Fibroblast of the conjunctiva (primary cell): Measurements from ENCODE around the gene SUSD2.
A peak's percentile ranks its signal among the peaks of the same experiment; 100 is the strongest.
"Not testable (repeated sequence)": the region's sequence is repeated elsewhere in the genome, so short reads cannot be mapped to it uniquely, and the experiment has no call there.

Experiments used
- DNase-seq: peaks from one replicate; pipeline ENCODE4 v3.0.0-alpha.2; 2010; ENCODE audit warnings: low read depth

SUSD2 gene

DNA sequence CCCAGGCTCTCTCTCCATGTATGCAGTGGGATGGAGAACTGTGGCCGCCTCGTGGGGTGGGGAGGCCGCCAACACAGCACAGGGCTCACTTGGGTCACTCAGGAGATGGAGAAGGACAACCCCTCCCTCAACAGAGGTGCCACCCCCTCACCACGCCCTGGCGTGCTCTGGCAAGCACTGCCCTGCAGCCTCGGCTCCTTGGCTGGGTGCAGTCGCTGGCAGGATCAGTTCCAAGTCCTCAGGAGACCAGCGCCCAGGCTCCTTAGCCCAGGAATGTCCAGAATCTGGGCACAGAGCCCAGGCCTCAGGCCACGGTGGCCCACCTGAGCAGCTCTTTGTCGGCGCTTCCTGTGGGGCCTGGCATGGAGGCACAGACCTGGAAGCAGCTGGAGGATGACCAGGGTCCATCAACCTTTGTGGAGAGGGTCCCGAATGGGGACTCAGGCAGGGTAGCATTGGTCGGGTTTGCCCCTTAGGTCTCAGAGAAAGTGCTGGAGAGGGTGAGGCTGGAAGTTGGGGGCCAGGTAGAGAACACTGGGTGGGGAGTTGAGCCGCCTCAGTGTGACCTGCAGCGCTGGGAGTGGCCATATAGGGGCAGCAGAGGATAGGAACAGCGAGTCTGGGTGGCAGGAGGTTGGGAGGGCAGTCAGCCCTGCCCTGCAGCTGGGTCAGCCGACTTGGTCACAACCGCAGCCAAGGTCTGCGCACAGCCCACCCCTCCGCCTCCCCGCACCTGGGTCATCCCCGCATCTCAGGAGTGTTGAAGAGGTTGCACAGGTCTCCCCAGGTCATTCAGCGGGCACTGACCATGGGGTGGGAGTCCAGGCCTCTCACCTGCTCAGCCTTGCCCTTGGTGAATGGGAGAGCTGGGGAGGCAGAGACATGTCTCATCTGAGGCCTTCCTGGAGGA lies 8.2 kb downstream of the SUSD2 start:
- DNase-seq = peak; percentile 52

DNA sequence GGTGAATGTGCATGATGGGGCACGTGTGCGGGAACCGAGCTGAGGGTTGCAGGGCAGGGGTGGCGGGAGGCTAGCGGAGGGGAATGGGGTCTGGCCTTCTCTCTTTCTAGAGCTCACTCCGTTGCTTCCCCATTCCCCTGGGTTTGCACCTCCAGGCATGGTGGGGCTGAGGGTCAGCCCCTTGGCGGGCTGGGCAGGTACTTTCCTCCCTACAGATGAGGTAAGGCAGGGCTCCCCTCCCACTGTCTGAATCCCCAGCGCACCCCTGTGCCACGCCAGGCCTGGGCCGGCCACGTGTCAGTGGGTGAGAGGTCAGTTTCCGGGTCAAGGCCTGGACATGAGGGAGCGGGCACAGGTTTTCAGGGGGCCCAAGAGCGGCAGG lies 8.9 kb downstream of the SUSD2 start:
- no peak for DNase-seq

DNA sequence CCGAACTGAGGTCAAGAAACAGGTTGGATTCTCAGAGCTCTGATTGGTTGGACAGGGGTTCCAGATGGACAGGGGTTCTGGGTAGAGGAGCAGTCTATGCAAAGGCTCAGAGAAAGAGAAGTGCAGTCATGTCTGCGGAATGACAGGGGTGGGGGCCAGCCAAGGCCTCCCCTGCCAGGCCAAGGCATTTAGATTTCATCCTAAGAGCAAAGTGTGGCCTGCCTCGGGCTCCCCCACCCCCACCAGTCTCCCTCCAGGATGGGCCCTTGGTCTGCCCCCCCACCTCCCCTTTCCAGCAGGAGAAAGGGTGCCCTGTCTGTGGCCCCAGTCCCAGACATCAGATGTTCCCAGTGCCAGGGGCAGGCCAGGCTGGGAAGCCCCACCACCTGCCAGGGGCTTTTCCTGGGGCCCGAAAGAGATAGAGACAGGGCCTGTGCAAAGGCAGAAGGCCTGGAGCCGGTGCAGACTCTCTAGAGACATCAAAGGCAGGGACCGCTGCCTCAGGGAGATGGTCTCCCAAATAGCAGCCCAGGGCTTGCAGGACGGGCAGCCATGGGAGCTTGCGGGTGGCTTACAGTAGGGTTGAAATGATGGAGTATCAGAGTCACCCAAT lies 9.4 kb downstream of the SUSD2 start:
- DNase-seq = no peak

DNA sequence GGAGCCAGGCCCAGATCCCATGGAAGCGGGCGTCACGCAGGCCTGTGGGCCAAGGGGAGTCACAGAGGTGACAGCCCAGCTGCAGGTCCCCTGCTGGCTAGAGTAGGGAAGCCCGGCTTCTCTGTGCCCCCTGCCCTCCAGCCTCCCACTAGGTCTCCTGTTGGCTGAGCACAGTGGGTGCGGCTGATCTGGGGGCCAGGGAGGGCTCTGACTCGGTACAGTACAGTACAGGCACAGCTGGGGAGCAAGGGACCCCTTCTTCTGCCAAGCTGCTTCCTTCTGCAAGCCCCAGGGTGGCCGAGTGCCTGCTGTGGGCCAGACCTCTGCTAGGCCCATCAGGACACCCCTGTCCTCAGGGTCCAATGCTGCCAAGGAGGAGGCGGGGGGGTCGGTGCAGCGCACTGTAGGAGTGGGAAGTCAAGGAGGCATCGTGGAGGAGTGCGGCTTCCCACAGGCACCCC lies 10.1 kb downstream of the SUSD2 start:
- no peak for DNase-seq

DNA sequence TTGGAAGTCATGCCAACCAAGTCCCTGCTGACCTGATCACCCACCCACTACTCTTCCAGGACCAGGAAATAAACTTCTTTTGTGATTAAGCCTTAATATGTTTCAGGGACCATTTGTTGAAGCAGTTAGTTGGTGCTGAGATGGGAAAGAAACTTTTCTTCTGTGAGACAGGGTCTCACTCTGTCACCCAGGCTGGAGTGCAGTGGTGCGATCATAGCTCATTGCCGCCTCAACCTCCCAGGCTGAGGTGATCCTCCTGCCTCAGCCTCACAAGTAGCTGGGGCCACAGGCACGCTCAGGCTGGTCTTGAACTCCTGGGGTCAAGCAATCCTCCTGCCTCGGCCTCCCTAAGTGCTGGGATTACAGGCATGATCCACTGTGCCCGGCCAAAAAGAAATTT lies 10.6 kb downstream of the SUSD2 start:
- DNase-seq = no peak

DNA sequence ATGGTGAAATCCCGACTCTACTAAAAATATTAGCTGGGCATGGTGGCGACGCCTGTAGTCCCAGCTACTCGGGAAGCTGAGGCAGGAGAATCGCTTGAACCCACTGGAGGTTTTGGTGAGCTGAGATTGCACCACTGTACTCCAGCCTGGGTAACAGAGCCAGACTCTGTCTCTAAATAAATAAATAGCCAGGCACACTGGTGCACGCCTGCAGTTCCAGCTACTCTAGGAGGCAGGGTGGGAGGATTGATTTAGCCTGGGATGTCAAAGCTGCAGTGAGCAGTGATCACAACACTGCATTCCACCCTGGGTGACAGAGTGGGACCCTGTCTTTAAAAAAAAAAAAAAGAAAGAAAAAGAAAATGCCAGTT lies 17.4 kb downstream of the SUSD2 start:
- no peak for DNase-seq

DNA sequence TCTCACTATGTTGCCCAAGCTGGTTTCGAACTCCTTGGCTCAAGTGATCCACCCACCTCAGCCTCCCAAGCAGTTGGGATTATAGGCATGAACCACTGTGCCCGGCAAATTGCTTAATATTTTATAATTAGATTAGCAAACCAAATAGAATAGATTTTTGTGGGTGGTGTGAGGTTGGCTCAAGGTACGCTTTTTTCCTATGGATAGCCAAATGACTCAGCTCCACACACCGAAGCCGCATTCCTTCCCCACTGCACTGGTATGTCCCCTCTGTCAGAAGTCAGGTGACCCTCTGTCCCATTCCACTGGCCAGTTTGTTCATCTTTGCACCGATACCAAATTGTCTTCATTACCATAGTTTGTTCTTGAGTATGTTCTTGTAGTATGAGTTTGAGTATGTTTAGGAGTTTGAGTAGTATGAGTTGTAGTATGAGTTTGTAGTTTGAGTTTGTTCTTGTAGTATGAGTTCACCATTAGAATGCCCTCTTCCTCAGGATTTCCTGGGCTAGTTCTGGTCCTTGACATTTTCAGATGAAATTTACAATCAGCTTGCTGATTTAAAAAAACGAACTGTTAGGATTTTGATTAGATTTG lies 19.4 kb downstream of the SUSD2 start:
- peak; percentile 35 for DNase-seq

DNA sequence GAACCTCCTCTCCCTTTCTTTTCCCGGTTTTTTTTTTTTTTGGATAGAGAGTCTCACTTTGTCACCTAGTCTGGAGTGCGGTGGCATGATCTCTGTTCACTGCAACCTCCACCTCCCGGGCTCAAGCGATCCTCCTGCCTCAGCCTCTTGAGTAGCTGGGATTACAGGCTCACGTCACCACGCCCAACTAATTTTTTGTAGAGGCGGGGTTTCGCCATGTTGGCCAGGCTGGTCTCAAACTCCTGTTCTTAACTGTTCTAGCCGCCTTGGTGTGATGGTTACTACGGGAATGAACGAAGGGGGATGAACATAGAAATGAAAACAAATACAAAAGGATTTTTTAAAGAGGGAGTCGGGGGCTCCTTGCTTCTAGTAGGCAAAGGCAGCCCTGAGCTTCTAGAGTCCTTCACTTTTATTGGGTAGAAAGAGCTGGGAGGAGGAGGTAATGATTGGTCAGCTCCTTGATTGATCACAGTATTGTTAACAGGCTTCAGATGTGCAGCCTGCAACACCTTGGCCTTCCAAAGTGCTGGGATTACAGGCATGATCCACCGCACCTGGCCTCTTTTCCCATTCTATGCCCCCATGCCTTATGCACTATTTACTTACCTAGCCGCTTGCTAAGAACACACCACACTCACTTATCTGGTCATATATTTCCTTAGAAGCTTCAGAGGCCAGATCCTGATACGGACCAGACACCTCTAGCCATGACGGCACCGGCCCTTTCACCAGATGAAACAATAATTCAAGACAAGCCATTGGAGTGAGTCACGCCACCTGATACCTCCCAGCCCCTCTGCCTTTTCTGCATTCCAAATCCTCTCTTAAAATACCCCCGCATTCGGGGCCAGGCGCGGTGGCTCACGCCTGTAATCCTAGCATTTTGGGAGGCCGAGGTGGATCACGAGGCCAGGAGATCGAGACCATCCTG lies 20.7 kb downstream of the SUSD2 start:
- no peak for DNase-seq

DNA sequence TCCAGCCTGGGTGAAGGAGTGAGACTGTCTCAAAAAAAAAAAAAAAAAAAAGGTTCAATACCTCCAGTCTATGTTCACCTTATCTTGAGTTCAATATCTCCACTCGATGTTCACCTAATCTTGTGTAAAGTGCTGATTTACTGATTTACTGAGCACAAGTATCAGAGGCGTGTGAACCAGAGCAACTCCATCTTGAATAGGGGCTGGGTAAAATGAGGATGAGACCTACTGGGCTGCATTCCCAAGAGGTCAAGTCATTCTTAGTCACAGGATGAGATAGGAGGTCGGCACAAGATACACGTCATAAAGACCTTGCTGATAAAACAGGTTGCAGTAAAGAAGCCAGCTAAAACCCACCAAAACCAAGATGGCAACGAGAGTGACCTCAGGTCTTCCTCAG lies 22.6 kb downstream of the SUSD2 start:
- not testable (repeated sequence) for DNase-seq

DNA sequence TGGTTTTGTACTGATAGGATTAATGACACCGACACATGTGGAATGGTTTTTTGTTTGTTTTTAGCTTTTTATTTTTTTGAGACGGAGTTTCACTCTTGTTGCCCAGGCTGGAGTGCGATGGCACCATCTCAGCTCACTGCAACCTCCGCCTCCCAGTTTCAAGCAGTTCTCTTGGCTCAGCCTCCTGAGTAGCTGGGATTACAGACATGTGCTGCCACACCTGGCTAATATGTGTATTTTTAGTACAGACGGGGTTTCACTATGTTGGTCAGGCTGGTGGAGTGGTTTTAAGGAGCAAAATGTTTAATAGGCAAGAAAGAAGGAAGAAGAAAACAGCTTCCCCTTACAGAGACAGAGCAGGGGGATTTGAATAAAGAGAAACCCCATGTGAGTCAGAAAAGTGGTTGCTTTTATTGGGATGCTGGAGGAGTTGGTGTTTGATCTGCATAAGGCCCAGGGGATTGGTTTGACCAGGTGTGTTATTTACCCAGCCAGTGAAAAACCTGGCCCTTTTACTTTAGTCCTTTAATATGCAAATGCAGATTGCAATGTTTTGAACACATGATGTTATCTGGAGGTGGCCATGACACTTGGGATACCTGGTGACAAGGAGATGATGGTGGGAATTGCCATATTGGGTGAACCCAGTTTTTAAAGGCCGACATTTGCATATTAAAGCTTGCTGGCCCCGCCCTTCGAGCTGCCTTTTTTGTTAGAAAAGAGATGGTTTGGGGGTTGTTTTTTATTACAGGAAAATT lies 24.3 kb downstream of the SUSD2 start:
- no peak for DNase-seq

DNA sequence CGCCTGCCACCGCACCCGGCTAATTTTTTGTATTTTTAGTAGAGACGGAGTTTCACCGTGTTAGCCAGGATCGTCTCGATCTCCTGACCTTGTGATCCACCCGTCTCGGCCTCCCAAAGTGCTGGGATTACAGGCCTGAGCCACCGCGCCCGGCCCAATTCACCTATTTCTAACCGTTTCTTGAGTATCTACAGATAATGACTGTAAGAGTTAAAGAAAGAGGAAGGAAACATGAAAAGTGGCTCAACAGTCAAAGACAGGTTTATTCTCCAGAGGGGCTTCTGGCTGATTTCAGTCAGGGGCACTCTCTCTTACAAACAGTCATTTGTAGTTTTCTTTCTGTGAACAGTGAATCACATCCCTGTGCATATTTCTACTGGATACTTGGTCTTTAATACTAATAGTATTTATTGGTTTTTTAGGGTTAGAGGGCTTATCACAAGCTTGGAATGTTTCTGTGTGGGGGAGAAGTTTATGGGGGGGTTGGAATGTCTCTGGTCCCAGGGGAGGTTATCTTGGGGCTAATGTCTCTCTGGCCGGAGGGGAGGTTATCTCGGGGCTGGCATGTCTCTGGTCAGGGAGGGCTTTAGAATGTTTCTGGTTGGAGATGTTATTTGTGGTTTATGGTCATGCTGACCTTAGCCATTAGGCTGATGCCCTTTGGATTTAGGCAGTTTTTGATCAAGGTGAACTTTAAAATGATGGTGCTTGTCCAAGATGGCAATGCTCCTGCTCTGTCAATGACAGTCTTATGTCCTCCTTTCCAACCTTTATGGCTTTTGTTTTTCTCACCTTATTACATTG lies 25.4 kb downstream of the SUSD2 start:
- not testable (repeated sequence) for DNase-seq

DNA sequence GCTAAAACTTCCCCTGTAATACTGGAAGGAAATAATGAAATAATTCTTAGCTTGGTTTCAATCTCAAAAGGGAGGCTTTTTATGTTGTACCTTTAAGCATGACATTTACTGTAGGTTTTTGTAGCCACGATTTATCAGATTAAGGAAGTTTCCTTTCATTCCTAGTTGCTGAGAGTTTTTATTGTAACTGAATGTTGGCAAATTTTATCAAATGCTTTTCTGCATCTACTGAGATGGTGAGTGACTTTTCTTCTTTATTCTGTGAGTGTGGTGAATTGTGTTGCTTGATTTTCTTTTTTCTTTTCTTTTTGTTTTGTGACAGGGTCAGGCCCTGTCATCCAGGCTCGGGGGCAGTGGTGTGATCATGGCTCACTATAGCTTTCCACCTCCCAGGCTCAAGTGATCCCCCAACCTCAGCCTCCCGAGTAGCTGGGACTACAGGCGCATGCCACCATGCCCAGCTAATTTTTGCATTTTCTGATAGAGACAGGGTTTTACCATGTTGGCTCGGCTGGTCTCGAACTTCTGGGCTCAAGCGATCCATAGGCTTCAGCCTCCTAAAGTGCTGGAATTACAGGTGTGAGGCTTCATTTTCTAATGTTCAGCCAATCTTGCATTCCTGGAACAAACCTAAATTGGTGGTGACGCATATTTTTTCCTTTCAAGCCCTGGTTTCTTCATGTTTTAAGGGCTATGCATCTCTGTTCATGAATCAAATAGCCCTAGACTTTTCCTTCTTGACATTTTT lies 26.2 kb downstream of the SUSD2 start:
- no peak for DNase-seq

DNA sequence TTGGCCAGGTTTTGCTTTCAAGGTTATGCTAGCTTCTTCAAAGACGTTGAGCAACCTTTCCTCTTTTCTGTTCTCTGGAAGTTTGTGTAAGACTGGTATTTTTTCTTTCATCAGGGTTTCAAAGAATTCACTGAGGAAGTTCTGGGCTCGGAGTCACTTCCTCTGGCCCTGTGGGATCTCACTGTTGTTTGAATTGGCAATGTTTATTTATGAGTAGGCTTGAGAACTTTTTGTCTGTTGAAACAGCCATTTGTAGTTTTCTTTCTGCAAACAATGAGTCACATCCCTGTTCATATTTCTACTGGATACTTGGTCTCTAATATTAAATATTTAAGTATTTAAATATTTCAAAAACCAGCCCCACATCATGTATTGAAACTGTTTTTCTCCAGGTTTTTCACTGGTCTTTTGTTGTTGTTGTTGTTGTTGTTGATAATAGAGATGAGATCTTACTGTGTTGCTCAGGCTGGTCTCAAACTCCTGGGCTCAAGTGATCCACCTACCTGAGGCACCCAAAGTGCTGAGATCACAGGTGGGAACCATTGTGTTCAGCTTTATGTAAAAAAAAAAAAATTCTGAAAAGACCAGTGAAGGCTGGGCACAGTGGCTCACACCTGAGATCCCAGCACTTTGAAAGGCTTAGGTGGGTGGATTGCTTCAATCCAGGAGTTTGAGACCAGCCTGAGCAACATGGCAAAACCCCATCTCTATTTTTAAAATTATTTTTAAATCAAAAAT lies 26.9 kb downstream of the SUSD2 start:
- DNase-seq = peak; percentile 90

DNA sequence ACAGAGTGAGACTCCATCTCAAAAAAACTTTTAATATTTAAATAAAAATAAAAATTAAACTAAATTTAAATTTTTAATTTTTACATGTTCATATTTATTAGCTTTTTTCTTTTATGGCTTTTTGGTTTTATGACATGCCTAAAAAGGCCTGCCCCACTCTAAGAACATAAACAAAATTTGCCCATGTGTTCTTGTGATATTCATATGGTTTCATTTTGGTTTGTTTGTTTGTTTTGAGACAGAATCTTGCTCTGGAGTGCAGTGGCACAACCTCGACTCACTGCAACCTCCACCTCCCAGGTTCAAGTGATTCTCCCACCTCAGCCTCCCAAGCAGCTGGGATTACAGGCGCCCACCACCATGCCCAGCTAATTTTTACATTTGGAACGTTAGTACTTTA lies 27.7 kb downstream of the SUSD2 start:
- no peak for DNase-seq

DNA sequence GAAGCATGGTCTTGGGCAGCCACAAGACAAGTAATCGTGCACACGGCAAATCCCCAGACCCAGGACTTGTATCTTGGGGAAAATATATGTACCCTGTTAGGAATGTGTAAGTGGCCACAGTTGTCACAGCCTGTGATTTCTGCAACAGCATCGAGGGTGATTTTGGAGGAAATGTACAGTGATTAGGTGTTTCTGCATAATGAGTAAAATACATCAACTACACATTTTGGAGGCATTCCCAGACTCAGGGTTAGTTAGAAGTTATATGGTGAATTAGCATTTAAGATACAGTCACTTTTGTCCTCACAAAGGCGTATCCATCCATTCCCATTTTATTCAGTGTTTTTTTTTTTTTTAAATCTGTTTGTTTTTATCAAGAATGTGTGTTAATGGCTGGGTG lies 28.4 kb downstream of the SUSD2 start:
- DNase-seq = no peak

DNA sequence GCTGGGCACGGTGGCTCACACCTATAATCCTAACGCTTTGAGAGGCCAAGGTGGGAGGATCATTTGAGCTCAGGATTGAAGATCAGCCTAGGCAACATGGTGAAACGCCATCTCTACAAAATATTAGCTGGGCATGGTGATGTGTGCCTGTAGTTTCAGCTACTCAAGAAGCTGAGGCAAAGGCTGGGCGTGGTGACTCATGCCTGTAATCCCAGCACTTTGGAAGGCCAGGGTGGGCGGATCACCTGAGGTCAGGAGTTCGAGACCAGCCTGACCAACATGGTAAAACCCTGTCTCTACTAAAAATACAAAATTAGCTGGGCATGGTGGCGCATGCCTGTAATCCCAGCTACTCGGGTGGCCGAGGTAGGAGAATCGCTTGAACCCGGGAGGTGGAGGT lies 29.1 kb downstream of the SUSD2 start:
- not testable (repeated sequence) for DNase-seq

DNA sequence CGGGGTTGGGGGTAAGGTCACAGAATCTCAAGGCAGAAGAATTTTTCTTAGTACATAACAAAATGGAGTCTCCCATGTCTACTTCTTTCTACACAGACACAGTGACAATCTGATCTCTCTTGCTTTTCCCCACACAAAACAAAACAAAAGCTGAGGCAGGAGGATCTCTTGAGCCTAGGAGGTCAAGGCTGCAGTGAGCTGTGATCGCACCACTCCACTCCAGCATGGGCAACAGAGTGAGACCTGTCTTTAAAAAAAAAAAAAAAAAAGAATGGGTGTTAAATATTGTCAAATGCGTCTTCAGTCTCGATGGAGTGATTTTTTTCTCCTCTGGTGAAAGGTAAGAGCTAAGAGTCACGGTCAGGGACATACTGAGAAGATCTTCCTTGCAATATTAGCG lies 30.4 kb downstream of the SUSD2 start:
- DNase-seq = not testable (repeated sequence)

DNA sequence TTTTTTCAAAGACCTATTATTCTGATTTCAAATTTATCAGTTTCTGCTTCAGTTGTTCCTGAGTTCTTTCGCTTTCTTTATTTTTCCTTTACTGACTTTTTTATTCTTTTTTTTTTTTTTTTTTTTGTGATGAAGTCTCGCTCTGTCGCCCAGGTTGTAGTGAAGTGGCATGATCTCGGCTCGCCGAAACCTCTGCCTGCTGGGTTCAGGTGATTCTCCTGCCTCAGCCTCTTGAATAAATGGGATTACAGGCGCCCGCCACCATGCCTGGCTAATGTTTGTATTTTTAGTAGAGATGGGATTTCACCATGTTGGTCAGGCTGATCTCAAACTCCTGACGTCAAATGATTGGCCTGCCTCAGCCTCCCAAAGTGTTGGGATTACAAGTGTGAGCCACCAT lies 31.8 kb downstream of the SUSD2 start:
- DNase-seq = not testable (repeated sequence)
